Lung microvascular endothelial cell (primary cell): Measurements from ENCODE around the gene KRTAP5-5. TPM values are rescaled to one million over a fixed set of nuclear protein-coding genes. Genes with fewer than 3 reads are reported as not detected.
A peak's percentile ranks its signal among the peaks of the same experiment; 100 is the strongest.
"Not testable (repeated sequence)": the region's sequence is repeated elsewhere in the genome, so short reads cannot be mapped to it uniquely, and the experiment has no call there.

Source experiments
- DNase-seq, 2 donors: peaks; one replicate each; pipeline versions ENCODE4 v3.0.0 to v3.0.0-alpha.2; 2010; ENCODE audit warnings: low read depth in 2 of 2
- total RNA-seq: library from RNA; depleted of rRNA; stranded (reverse); fragments of >200 nt; gene quantifications from 2 replicates; pipeline ENCODE4 v1.2.1, GENCODE V29; 2014

The KRTAP5-5 gene
- total RNA-seq, 1 donor from 2014 or later, result not detected

DNA sequence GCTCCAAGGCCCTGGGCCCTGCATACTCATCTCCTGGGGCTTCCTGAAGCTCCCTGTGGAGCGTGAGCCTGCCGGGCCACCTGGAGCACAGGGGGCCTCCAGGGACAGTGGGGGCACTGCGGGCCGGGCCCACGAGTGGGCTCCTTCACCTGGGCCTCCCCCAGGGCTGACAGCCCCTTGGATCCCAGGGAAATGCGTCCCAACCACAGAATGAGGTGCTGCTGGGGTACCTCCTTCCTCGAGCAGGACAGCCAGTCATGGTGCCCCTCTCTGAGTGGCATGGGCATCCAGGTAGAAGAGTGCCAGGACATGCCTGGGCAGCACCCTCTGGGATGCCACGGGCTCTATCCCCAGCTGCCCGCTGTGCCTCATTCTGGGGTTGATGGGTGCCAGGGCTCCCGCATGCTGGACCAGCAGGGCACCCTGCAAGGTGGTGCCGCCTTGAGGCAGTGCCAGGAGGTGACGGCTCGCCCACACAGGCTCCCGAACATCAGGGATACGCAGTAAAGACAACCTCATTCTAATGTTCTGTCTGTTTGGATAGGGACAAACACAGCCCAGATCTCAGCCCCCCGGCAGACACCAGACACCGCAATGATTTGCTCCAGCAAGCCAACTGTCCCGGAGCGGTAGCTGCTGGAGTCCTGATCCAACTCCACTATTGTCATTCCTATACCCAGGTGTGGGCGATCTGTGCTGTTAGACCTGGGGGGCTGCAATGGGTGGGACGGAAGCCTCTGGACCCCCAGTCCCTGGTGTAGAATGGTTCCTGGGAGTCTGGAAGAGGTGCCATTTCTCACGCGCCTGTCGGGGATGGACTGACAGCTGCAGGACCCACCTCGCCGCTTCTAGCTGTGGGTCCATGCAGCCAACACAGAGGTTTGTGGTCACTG lies 25.8 kb downstream of the KRTAP5-5 start:
- DNase-seq, result no peak

DNA sequence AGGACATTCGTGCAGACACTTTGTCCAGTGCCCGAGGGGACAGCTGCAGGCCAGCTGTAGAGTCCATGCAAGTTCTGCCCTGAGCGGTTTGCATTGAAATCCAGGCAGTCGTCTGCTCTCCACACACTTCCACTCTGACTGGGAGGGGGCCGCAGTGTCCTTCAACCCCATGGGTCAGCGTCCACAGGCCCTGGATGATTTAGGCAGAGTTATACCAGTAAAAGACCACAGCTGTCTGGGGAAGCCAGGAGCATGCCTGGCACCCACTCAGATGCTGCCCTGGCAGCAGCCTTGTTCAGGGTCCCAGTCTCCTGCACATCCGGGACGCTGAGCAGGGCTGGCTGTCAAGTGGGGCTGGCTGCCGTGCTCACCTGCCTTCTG lies 26.5 kb downstream of the KRTAP5-5 start:
- DNase-seq, result no peak

DNA sequence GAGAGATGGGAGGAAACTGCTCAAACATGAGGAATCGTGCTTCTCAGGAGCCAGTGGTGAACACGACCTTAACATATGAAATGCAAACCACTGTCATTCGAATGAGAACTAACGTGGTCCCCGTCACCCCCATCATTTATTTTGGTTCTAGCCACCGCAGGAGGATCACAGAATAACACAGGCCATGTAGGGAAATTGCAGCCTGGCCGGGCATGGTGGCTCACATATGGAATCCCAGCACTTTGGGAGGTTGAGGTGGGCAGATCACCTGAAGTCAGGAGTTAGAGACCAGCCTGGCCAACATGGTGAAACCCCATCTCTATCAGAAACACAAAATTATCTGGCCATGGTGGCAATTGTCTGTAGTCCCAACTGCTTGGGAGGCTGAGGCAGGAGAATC lies 27.1 kb downstream of the KRTAP5-5 start:
- no peak for DNase-seq

DNA sequence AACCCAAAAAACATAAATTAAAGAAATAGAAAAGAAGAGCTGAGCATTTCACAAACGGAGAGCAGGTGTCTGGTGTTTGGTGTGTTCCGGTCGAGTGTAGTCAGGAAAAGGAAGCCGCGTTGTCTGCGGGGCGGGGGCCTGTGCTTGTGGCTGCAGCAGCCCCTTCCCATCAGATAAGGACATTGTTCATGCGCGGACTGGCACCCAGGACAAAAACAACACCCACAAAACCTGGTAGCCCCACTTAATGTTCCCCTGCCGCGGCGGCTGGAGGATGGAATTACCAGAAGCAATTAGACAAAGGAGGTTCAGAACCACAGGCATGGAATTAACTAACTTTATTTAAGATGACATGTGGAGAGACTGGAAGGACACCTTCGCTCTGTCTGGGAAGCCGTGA lies 29.9 kb downstream of the KRTAP5-5 start:
- DNase-seq, result no peak

DNA sequence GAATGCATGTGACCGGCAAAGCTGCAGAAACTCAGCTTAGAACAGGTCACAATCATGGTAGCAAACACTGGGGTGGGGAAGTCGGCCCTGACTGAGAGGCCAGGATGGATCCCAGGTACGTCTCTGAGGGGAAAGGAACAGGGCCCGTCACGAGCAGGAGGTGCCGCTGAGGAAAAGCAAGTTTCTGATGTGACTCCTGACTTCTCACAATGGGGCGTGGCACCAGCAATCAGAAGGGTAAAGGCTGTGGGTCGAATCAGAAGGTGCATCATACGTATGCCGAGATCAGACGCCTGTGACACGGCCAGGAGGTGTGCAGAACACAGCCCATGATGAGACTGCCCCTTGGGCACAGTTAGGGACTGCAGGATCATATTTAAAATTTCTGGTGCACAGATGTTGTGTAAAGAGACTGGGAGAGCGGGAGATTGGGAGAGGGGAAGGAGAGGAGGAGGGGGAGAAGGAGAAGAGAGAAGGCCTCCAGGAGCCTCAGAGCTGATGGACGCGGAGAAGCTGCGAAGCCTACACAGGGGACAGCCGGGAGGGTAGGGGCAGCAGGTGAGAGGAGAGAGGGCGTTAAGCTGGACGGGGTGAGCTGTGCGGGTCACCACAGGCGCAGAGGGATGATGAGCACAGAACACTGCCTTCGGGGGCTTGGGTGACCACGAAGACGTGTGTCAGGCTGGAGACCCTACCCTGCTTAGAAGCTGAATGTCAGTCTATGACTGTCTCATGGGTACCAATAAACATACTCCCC lies 30.7 kb downstream of the KRTAP5-5 start:
- no peak for DNase-seq

DNA sequence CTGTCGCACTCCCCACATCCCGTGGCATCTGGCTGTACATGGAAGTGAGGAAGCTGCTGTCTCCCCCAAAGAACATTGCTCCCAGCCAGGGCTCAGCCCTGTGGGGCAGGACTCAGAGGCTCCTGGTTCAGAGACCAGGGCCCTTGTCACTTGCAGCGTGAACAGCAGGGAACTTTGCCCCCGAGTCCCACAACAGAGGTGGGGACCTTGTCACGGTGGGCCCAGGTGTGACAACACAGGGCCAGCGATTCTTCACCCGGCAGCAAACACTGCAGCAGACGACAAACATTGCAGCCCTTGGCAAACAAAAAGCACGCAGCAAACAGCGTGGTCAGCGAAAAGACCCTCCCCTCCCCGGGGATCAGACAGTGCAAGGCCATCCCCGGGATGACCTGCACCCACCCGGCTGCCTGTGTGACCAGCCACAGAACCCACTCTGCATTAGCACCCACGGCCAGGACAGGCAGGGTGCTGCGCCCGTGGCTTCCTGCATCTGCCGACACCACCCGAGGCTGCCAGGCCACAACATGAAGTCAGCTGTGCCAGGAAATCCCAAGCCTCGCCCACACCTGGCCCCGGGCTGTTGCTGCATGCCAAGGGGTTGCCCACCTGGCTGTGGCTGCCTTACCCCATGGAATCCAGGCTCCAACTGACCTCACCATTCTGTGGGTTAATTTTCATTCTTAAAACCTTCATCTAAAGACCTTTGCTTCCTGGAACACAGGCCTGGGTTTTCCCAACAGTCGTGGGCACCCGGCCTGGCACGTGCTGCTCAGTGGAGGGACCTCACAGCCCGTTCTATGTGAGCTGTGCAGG lies 32.1 kb downstream of the KRTAP5-5 start:
- DNase-seq, result not testable (repeated sequence)

DNA sequence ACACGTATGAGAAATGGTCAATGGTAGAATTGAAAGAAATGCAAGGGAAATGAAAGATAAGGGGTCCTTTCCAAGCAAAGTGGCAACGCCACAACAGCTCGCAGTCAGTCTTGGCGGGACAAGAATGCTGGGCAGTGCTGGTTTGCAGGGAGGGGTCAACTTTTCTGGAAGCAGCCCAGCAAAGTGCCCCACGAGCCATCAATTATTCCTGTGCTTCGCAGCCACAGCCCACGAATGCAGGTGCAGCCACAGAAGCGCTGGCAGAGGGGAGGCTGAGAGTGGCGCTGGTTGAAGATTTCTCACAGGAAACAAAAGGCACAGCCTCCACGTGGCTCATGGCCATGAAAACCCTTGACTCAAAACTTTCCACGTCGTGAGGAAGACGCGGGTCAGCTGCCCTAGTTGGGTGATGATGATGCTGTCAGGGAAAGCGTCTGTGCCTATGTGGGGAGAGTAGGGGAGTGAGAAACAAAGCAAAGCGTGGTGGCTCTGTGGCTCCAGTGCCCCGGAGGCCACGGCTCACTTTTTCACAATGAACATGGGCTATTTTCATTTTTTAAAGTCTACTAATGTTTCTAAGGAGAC lies 33.2 kb downstream of the KRTAP5-5 start:
- not testable (repeated sequence) for DNase-seq

DNA sequence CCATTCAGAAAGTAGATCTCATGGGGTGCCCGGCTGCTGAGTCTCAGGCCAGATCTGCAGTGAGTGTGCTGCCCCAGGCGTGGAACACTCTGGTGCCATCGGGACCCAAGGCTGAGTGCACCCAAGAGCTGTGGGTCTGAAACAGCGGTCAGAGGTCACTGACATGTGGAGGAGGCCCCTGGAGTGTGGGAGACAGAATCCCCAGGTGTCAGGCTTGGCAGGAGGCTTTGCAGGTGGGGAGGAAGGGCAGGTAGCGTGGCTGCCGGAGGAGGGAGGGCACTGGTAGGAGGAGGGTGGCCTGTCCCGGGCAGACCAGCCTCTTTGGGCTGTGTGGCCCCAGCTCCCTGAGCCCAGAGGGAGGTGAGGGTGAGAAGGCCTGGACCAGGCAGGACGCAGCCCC lies 35.7 kb downstream of the KRTAP5-5 start:
- no peak for DNase-seq

DNA sequence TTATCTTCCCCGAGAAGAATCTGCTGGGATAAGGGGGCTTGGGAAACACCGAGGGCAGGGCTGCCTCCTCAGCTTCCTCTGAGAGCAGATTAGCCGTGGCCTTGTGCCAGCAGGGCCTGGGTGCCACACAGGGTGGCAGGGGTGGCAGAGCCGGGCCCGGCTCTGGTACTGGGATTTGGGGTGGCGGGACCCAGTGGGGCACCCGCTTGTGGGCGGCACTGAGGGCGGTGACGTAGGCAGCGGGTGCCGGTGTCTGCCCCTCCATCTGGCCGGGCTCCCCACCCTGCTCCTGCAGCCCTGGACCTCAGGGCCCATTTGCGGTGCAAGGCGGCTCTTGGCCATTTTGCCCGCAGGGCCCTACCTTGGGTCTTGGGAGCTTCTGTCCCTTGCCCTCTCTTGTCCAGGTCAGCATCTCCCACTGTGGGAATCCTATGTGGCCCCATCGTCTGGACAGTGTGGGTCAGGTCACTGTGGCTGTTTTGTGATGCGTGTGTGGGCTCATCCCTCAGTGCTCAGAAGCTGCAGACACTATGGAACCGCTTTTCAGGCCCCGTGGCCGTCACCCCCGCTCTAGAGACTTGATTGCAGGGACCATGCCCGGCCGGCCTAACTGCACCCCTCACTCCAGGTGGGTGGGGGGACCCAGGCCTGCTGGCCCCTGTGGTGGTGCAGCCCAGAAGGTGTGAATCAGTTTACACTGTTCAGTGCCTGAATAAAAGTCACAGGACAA lies 37.7 kb downstream of the KRTAP5-5 start:
- no peak for DNase-seq

DNA sequence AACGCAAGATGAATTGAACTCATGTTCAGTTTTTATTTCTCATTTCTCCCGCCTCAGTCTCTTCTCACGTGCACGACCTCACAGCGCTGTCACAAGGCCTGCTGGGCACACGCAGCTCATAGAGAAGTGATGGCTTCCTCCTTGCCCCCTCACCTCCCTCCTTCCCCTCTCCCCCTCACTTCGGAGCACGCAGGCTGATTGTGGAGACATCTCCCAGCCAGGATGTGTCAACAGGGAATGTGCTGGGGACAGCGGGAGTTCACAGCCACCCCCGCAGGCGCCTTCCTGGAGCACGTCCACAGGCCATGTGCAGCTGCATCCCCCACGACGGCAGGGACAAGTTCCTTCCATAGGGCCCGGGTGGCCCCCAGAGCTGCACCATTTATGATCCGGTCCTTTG lies 38.3 kb downstream of the KRTAP5-5 start:
- DNase-seq, result peak in 1 of 2 donors; percentile 34

DNA sequence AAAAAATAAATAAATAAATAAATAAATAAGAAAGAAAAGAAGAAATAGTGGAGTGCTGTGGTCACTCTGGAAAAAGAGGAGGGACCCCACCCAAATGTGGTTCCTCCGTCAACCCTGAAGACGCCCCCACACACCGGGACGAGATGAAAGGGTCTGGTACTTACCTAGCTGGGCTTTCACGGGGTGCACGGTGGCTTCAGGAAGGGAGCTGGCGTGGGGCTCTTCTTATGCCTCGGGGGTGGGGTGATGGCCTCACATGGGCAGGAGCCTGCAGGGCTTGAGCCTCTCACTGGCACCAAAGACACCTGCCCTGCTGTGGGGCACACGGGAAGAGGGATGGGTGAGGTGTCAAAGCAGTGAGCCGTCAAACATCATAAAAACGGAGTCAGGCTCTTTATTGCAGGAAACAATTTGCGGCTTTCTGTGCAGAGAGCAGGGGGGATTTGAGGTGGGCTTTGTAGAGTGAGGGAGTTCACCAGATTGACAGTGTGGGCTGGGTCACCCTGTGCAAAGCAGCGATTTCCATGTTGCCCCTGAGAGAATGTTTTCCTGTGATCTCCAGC lies 39.4 kb downstream of the KRTAP5-5 start:
- DNase-seq, result no peak

DNA sequence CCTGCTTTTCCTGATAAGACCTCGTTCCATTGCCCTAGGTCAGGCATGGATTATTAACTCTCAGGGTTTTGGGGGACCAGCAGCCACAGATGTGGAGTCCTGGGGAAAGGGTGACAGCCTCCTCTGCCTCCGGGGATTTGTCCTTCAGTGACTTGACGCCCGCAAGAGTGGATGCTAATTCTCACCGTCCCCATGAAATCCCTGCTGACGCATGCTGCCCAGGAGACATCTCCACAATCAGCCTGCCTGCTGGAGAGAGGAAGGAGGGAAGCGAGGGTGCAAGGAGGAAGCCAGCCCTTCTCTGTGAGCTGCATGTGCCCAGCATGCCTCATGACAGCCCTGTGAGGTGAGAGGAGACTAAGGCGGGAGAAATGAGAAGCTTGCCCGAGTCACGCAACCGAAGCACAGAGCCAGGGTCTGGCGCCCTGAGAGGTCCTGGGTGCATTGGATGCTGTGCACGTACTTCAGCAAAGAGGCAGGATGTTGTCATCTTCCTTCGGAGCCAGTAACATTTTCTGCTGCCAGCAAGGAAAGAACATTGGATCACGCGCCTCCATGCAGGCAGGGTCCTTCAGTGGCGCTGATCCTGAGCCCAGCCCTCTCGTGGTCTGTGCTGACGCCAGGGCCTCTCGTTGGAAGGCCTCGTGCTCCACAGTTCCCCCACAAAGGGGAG lies 40.1 kb downstream of the KRTAP5-5 start:
- DNase-seq, result no peak

DNA sequence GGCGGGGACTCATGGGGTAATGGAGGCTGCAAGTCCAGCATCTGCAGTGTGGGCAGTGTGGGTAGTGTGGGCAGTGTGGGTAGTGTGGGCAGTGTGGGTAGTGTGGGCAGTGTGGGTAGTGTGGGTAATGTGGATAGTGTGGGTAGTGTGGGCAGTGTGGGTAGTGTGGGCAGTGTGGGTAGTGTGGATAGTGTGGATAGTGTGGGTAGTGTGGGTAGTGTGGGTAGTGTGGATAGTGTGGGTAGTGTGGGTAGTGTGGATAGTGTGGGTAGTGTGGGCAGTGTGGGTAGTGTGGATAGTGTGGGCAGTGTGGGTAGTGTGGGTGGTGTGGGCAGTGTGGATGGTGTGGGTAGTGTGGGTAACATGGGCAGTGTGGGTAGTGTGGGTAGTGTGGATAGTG lies 40.9 kb downstream of the KRTAP5-5 start:
- not testable (repeated sequence) for DNase-seq

DNA sequence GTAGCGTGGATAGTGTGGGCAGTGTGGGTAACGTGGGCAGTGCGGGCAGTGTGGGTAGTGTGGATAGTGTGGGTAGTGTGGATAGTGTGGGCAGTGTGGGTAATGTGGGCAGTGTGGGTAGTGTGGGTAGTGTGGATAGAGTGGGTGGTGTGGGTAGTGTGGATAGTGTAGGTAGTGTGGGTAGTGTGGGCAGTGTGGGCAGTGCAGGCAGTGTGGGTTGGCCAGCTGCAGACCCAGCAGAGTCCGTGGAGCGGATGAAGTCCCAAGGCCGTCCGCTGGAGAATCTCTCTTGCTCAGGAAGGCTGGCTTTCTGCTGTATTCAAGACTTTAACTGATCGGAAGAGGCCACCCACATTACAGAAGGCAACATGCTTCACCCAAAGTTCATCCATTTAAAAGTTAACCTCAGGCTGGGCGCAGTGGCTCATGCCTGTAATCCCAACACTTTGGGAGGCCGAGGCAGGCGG lies 41.4 kb downstream of the KRTAP5-5 start:
- no peak for DNase-seq

DNA sequence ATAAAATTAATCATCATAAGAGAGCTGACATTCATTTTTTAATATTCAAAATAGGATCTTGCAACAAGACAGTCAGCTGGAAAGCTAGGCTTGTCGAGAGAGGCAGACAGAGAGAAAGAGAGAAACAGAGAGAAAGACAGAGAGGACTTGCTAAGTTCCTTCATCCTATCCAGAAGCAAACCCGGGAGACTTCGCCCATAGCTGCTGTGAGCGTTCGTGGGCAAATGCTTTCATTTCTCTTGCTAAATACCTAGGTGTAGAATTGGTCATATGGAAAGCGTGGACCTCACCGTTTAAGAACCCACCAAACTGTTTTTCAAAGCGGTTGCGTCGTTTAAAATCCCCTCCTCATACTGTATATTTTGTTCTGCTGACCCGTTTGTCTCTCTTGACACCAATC lies 42.1 kb downstream of the KRTAP5-5 start:
- no peak for DNase-seq

DNA sequence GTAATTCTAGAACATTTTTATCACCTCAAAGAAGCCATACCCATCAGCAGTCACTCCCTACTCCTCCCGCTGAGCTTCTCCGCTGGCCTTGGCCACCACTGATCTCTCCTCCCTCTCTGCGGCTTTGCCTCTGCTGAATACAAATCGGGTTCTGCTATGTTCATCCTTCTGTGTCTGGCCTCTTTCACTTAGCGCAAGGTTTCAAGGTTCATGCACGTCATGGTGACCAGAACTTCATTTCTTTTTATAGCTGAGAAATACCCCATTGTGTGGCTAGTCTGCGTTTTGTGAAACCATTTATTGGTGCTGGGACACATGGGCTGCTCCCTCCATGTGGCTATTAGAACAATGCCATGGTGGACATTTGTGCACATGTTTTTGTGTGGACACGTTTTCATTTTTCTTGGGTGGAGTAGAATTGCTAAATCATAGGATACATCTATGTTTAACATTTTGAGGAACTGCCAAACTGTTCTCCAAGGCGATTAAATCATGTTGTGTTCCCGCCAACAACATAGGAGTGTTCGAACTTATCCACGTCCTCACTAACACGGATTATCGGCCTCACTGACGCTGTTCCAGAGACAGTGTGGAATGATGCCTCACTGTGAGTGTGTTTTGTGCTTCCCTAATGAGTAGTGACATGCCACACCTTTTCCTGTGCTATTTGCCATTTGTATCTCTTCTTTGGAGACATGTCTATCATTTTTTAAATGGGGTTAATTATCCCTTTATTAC lies 43.2 kb downstream of the KRTAP5-5 start:
- peak in 1 of 2 donors; percentile 84 for DNase-seq

DNA sequence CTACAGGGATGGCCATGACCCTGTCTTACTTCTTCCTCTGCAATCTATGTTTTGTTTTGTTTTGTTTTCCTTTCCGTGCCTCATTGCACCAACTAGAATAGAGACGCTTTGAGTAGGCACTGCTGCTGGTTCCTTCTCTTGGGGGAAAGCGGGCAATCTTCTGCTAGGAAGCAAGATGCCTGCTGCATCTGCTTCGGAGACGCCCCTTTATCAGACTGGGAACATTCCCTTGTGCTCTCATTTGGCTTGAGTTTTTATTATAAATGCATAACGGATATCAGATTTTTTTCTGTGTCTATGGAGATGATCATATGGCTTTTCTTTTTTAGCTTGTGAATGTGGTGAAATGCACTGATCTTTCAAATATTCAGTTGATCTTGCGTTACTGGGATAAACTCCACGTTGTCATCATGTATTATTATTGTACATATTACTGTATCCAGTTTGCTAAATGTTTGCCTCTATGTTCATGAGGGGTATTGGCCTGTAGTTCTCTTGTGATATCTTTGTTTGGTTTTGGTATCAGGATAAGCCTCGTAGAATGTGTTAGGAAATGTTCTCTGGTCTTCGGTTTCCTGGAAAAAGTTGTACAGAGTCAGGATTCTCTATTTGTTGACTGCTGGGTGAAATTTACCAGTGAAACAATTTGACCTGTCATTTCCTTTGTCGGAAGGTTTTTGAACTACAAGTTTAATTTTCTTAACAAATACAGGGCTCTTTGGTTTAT lies 44.0 kb downstream of the KRTAP5-5 start:
- DNase-seq, result peak in 1 of 2 donors; percentile 95
